Endometrium (tissue), 2 donors: Measurements from ENCODE around the gene ATXN2.

Experiments
- FAIRE-seq: peaks from 2 replicates; lab custom pipeline; 2012; peaks lifted over from hg19 to GRCh38; lab: Jason Lieb, UNC
- donor health status: control.
- donor health status: control.

ATXN2 gene

GRCh38 chr12:111437816-111438454 lies 161.2 kb downstream of the ATXN2 start:
- FAIRE-seq, result no peak

- no peak for FAIRE-seq
Measured at GRCh38 chr12:111436811-111437210, 162.3 kb downstream of the ATXN2 start.

GRCh38 chr12:111436266-111436665 lies 162.8 kb downstream of the ATXN2 start:
- no peak for FAIRE-seq

DNA sequence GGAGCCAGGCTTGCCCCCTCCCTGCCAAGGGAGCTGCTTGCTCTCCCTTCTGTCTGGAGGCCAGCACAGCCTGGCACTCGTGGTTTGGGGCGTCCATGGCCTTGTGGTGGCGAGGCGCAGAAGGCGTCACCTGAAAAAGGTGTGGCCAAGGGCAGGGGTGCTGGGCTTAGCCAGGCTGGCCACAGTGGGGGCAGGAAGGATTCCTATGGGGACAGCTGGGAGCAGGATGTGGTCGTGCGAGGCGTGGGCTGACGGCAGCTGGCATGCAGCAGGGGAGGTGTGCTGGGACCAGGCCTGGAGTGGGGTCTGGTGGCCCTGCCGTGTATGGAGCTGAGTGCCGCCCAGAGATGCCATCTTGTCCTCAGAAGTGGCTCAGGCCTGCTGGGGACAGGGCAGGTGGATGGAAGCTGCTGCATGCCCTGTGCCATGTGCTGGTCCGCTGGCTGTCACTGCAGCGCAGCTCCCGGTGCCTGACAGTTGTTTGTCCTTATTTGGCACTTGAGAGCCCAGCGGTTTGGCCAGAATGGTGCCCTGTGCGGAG lies 163.4 kb downstream of the ATXN2 start:
- no peak for FAIRE-seq

- FAIRE-seq, result no peak
Measured at GRCh38 chr12:111434680-111435338, 164.3 kb downstream of the ATXN2 start.

DNA sequence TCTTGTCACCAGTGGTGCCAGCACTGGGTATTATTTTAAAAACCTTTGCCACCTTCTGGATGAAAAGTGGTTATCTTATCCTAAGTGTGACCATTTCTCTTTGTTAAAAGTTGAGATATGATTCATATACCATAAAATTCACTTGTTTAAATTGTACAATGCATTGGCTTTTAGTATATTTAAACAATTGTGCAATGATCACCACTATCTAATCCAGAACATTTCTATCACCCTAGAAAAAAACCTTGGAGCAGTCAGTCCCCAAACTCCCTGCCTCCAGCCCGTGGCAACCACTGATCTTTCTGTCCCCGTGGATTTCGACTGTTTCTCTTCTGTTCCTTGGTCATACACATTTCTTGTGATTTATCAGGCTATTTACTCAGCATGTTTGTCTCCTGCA lies 165.1 kb downstream of the ATXN2 start:
- no peak for FAIRE-seq

- no peak for FAIRE-seq
Measured at GRCh38 chr12:111431772-111432171, 167.3 kb downstream of the ATXN2 start.

GRCh38 chr12:111430433-111431353 lies 168.4 kb downstream of the ATXN2 start:
- no peak for FAIRE-seq

DNA sequence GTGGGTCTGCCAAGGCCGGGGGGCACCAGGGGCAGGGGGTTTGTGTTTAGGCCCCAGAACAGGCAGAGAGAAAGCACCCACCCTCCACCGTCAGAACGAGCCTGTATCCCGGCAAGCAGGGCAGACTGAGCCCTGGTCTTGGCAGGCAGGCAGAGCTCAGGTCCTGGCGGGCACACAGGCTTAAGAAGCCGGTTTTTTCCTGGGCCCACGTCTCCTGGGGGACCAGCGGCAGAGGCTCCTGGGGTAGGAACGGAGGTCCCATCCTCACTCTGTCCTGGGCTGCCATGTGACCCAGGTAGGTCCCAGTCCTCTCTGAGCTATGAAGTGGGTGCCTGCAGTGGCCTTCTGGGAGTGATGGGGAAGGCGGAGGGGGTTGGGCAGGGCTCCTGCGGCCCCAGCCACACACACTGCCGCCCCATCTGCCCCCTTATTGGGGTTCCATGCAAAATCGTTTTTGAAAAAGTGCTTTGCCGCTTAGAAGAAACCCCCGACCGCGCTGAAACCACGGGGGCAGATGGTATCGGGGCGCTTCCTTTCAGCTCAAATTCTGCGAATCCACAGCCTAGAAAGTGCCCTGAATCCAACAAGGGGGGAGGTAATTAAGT lies 169.2 kb downstream of the ATXN2 start:
- FAIRE-seq, result no peak

GRCh38 chr12:111428728-111429175 lies 170.4 kb downstream of the ATXN2 start:
- no peak for FAIRE-seq

DNA sequence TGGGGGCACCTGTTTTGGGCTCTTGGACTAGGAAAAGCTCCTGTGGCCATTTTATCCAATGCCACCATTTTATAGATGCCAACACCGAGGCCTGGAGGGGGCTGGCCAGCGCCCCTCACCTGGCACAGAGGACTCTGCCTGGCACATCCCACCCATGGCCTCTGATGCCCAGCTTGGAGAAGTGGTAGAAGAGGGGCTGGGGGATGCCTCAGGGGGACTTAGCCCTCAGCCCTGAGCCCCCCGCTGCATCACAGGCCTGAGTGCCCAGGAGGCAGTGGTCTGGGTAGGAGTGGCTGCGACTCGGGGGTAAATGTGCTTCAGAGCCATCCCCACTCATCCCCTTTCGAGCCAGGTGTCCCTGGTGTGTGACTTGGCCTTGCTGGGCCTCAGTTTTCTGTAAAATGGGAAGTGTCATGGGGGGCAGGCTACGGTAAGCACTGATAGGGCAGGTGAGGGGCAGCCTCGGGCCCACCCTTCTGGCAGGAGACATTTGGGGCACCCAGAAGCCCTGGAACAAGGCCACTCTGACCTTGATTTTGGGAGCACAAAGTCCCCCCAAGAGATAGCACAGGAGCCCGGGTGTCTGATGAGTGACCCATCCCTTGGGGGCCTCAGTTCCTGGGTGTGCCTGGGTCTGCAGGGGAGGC lies 170.9 kb downstream of the ATXN2 start:
- no peak for FAIRE-seq

DNA sequence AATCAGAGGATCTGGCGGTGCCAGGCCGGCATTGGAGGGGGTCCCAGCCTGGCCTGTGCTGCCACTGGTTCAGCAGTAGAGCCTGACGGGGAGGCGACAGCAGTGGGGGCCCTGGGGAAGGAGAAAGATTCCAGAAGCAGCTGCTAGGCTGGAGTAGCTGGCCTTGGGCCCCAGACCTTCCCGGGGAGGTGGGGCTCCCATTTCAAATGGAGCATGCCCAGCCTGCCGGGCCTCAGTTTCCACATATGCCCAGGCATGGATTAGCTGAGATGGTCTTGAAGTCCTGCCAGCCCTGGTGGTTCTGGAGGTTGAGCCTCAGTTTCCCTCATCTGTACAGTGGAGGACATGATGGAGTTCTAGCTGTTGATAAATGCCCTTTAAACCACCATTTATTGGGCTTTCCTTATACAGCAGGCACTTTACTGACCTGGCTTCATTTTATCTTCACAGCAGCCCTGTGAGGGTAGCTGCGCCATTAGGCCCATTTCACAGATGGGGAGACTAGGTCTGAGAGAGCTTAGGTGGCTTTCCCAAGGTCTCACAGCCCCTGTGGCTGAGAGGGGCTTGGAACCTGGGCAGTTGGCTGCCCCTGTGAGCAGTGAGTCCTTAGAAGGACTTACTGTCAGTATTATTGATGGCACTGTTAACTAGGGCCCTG lies 171.6 kb downstream of the ATXN2 start:
- FAIRE-seq, result no peak

DNA sequence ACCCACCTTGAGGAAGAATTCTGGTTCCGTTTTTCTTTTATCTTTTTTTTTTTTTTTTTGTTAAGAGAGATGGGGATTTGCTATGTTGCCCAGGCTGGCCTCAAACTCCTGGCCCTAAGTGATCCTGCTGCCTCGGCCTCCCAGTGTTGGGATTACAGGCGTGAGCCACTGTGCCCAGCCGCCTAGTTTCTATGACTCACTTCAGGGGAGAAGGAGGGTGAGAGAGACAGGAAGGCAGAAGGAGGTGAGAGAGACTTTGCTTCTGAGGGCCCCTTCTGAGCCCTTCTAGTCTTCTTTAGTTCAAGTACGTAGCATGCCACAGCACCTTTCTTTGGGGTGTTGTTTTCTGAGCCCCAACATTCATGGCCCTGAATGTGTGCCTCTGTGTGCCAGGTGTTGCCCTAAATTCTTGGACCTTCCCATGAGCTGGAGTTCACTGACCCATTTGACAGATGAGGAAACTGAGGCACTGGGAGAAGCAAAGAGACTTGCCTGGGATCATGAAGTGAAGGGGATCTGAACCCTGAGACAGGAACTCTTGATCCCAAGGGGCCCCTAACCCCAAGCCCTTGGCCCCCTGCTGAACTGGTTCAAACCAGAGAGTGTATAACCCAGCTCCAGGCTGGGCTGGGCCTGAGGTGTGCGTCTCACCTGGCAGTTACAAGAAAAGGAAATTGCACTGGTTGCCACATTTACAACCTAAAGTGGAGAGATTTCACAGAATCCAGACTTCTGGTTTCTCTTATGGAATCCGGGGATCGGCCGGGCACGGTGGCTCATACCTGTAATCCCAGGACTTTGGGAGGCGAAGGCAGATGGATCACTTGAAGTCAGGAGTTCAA lies 172.6 kb downstream of the ATXN2 start:
- no peak for FAIRE-seq

- FAIRE-seq, result no peak
Measured at GRCh38 chr12:111425655-111426054, 173.5 kb downstream of the ATXN2 start.

DNA sequence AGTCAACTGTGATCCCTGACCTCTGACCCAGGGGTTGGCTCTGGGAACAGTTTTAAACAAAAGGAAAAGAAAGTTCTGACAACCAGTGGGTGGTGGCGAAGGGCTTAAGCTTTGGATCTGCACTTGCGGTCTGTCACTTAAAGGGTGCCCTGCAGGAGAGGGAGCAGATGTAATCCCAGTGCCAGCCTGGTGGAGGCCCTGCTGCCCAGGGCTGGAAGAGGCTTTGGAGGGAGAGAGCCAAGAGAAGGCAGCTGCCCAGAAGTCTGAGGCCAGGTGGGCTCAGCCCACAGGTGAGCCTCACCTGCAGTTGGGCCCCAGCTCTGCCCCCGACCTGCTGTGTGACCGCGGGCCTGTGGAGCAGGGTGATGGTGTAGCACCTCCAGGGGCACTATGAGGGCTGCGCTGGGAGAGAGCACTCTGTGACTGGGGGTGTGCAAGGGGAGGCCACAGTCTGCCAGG lies 174.3 kb downstream of the ATXN2 start:
- no peak for FAIRE-seq

DNA sequence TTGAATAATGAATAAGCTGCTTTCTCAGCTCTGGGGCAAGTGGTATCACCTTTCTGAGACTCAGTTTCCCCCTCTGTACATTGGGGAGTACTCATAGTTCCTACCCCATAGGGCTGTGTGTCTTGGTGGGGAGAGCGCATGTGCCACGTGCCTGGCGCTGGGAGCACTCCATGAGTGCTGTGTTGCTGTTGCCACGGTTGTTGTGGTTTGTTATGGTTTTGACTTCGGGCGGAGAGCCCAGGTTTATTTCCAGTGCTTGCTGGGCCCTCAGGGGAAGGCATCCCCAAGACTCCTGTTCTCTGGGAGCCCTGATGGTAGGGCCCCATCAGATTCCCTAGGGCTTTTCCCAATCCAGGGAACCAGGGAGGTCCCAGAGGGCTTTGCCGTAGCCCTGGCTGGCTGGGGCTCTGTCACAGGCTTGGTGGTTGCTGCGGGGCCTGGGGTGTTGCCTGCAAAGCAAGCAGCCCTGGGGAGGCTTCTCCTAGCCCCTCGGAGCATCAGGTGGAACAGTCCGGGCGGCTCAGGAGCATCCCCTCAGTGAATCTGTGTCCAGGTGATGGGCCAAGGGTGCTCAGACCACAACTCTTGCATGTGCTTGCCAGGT lies 174.8 kb downstream of the ATXN2 start:
- FAIRE-seq, result no peak

GRCh38 chr12:111420494-111420893 lies 178.6 kb downstream of the ATXN2 start:
- no peak for FAIRE-seq

GRCh38 chr12:111419784-111420183 lies 179.3 kb downstream of the ATXN2 start:
- FAIRE-seq, result no peak

- no peak for FAIRE-seq
Measured at GRCh38 chr12:111418594-111418880, 180.6 kb downstream of the ATXN2 start.
